ENCODE measurements around the gene C10orf90. TPM values are rescaled to one million over a fixed set of nuclear protein-coding genes. Genes with fewer than 3 reads are reported as not detected.

The C10orf90 gene
- total RNA-seq, 4 donors from 2014 or later, result 0.26 TPM; not detected in 3

GRCh38 chr10:126651467-126651866 lies 19.0 kb downstream of the C10orf90 start:
- no peak for DNase-seq
- 54 to 60% methylated on average over 3 of the region's 3 CpGs for WGBS, 2 donors
- H3K27me3 ChIP-seq, result no peaks in the 10 kb centered on the region
- intact Hi-C loops (cut with DNase I), result no loop called here
- no peaks in the 10 kb centered on the region for H3K36me3 ChIP-seq
- H3K9me3 ChIP-seq, result no peaks in the 10 kb centered on the region
- H3K27ac ChIP-seq, result no peak overlapping the region
- peaks cover 0 to 26% (median 0%) of the 10 kb centered on the region in 3 donors for H3K4me1 ChIP-seq
- TF ChIP-seq, protein P1, sequence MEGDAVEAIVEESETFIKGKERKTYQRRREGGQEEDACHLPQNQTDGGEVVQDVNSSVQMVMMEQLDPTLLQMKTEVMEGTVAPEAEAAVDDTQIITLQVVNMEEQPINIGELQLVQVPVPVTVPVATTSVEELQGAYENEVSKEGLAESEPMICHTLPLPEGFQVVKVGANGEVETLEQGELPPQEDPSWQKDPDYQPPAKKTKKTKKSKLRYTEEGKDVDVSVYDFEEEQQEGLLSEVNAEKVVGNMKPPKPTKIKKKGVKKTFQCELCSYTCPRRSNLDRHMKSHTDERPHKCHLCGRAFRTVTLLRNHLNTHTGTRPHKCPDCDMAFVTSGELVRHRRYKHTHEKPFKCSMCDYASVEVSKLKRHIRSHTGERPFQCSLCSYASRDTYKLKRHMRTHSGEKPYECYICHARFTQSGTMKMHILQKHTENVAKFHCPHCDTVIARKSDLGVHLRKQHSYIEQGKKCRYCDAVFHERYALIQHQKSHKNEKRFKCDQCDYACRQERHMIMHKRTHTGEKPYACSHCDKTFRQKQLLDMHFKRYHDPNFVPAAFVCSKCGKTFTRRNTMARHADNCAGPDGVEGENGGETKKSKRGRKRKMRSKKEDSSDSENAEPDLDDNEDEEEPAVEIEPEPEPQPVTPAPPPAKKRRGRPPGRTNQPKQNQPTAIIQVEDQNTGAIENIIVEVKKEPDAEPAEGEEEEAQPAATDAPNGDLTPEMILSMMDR (IDR thresholded peaks at IDR 0.05), result no peak
- TF ChIP-seq POLR2A (IDR thresholded peaks at IDR 0.05), result no peak
- no peak overlapping the region for H3K4me3 ChIP-seq

GRCh38 chr10:126650161-126650560 lies 20.3 kb downstream of the C10orf90 start:
- Histone ChIP-seq H3K36me3 (no peaks in the 10 kb centered on the region), H3K27me3 (no peaks in the 10 kb centered on the region), H3K4me3 (no peak overlapping the region), H3K9me3 (no peaks in the 10 kb centered on the region), H3K27ac (no peak overlapping the region), H3K4me1 (peaks cover 0 to 33% (median 0%) of the 10 kb centered on the region in 3 donors)
- WGBS, 2 donors, result 33 to 57% methylated on average over 7 of the region's 7 CpGs
- TF ChIP-seq POLR2A (IDR thresholded peaks at IDR 0.05), result no peak
- TF ChIP-seq, protein P1 (IDR thresholded peaks at IDR 0.05), result no peak
- intact Hi-C loops (cut with DNase I), result no loop called here
- no peak for DNase-seq

GRCh38 chr10:126647116-126647515 lies 23.4 kb downstream of the C10orf90 start:
- Histone ChIP-seq H3K27ac (no peak overlapping the region), H3K4me1 (peaks cover 0 to 33% (median 0%) of the 10 kb centered on the region in 3 donors), H3K27me3 (no peaks in the 10 kb centered on the region), H3K4me3 (no peak overlapping the region), H3K9me3 (no peaks in the 10 kb centered on the region), H3K36me3 (no peaks in the 10 kb centered on the region)
- TF ChIP-seq, protein P1 (IDR thresholded peaks at IDR 0.05), result no peak
- TF ChIP-seq POLR2A (IDR thresholded peaks at IDR 0.05), result no peak
- intact Hi-C loops (cut with DNase I), result no loop called here
- no peak for DNase-seq
- WGBS, 2 donors, result 66 to 79% methylated on average over 4 to 5 of the region's 5 CpGs

DNA sequence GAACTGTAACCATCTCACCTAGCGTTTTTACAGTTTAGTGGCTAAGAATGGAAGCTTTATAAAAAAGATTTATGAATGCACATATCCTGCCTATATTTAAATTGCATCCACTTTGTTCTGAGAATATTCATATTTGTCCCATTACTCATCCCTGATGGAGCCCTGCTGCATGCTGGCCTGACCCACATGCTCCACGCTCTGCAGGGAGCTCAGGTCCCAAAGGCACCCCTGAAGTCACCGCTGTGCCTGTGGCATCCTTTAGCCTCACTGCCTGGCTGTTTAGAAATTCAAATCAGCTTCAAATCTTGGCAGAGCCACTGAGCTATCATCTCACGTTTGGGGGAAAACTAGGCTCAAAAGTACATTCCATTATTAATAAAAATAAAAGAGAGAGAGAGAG lies 24.4 kb downstream of the C10orf90 start:
- Histone ChIP-seq H3K4me3 (no peak overlapping the region), H3K27ac (no peak overlapping the region), H3K9me3 (no peaks in the 10 kb centered on the region), H3K27me3 (no peaks in the 10 kb centered on the region), H3K4me1 (peaks cover 0 to 42% (median 0%) of the 10 kb centered on the region in 3 donors), H3K36me3 (no peaks in the 10 kb centered on the region)
- intact Hi-C loops (cut with DNase I), result no loop called here
- no peak for DNase-seq
- 21 to 28% methylated on average over 3 to 4 of the region's 4 CpGs for WGBS, 2 donors
- no peak for TF ChIP-seq POLR2A (IDR thresholded peaks at IDR 0.05)

GRCh38 chr10:126640401-126640800 lies 30.1 kb downstream of the C10orf90 start:
- no peak overlapping the region for H3K27ac ChIP-seq
- no peaks in the 10 kb centered on the region for H3K27me3 ChIP-seq
- H3K9me3 ChIP-seq, result no peaks in the 10 kb centered on the region
- TF ChIP-seq, protein P1 (IDR thresholded peaks at IDR 0.05), result no peak
- no peak for TF ChIP-seq POLR2A (IDR thresholded peaks at IDR 0.05)
- no peak overlapping the region for H3K4me3 ChIP-seq
- DNase-seq, result no peak
- peaks cover 0 to 20% (median 4%) of the 10 kb centered on the region in 3 donors for H3K4me1 ChIP-seq
- WGBS, 2 donors, result 27 to 45% methylated on average over 3 of the region's 3 CpGs
- no peaks in the 10 kb centered on the region for H3K36me3 ChIP-seq
- intact Hi-C loops (cut with DNase I), result no loop called here

- no peak for DNase-seq
- H3K27ac ChIP-seq, result no peak overlapping the region
- intact Hi-C loops (cut with DNase I), result no loop called here
- H3K4me3 ChIP-seq, result no peak overlapping the region
- peaks cover 0 to 20% (median 4%) of the 10 kb centered on the region in 3 donors for H3K4me1 ChIP-seq
- TF ChIP-seq POLR2A (IDR thresholded peaks at IDR 0.05), result no peak
- TF ChIP-seq, protein P1 (IDR thresholded peaks at IDR 0.05), result no peak
- H3K36me3 ChIP-seq, result no peaks in the 10 kb centered on the region
- H3K9me3 ChIP-seq, result no peaks in the 10 kb centered on the region
- 83 to 85% methylated on average over 3 to 4 of the region's 9 CpGs for WGBS, 2 donors
- H3K27me3 ChIP-seq, result no peaks in the 10 kb centered on the region
Observed at GRCh38 chr10:126639084-126639483, 31.4 kb downstream of the C10orf90 start.

All from esophagus squamous epithelium (tissue), 5 donors.